H4 (cell line): ENCODE data around the gene CTNNA2. TPM values are rescaled to one million over a fixed set of nuclear protein-coding genes. Genes with fewer than 3 reads are reported as not detected.

ENCODE experiments used
- DNase-seq: peaks from one replicate; pipeline ENCODE4 v3.0.0-alpha.2; 2015; ENCODE audit warnings: low spot score
- total RNA-seq: library from RNA; depleted of rRNA; stranded (reverse); fragments of >200 nt; shearing (Covaris generic); gene quantifications from 2 replicates; pipeline ENCODE4 v1.2.3, GENCODE V29; 2014

The CTNNA2 gene
- total RNA-seq, 1 experiment from 2014 or later, result 0.39 TPM

GRCh38 chr2:80547344-80547743 lies 1034.5 kb downstream of the CTNNA2 start:
- DNase-seq, result no peak

GRCh38 chr2:80548469-80548868 lies 1035.6 kb downstream of the CTNNA2 start:
- DNase-seq, result no peak

GRCh38 chr2:80549901-80550300 lies 1037.0 kb downstream of the CTNNA2 start:
- DNase-seq, result no peak

GRCh38 chr2:80560326-80560725 lies 1047.5 kb downstream of the CTNNA2 start:
- no peak for DNase-seq

- no peak for DNase-seq
Observed at GRCh38 chr2:80568011-80568410, 1055.2 kb downstream of the CTNNA2 start.

- no peak for DNase-seq
Observed at GRCh38 chr2:80573167-80573566, 1060.3 kb downstream of the CTNNA2 start.

- DNase-seq, result no peak
Observed at GRCh38 chr2:80573950-80574349, 1061.1 kb downstream of the CTNNA2 start.

GRCh38 chr2:80579756-80580155 lies 1066.9 kb downstream of the CTNNA2 start:
- DNase-seq, result no peak

GRCh38 chr2:80591233-80591632 lies 1078.4 kb downstream of the CTNNA2 start:
- no peak for DNase-seq

GRCh38 chr2:80592106-80592505 lies 1079.3 kb downstream of the CTNNA2 start:
- DNase-seq, result no peak

- DNase-seq, result no peak
Observed at GRCh38 chr2:80610108-80610507, 1097.3 kb downstream of the CTNNA2 start.

- DNase-seq, result peak; percentile 2
Observed at GRCh38 chr2:80621656-80622055, 1108.8 kb downstream of the CTNNA2 start.

GRCh38 chr2:80624062-80624461 lies 1111.2 kb downstream of the CTNNA2 start:
- no peak for DNase-seq

GRCh38 chr2:80634590-80634989 lies 1121.7 kb downstream of the CTNNA2 start:
- DNase-seq, result no peak

- DNase-seq, result no peak
Observed at GRCh38 chr2:80638783-80639182, 1125.9 kb downstream of the CTNNA2 start.

- DNase-seq, result no peak
Observed at GRCh38 chr2:80642465-80642864, 1129.6 kb downstream of the CTNNA2 start.

GRCh38 chr2:80643598-80643997 lies 1130.7 kb downstream of the CTNNA2 start:
- no peak for DNase-seq

- no peak for DNase-seq
Observed at GRCh38 chr2:80651435-80651834, 1138.6 kb downstream of the CTNNA2 start.

GRCh38 chr2:80655265-80655664 lies 1142.4 kb downstream of the CTNNA2 start:
- no peak for DNase-seq

GRCh38 chr2:80670763-80671162 lies 1157.9 kb downstream of the CTNNA2 start:
- no peak for DNase-seq

GRCh38 chr2:80687524-80687923 lies 1174.7 kb downstream of the CTNNA2 start:
- DNase-seq, result no peak

GRCh38 chr2:80689106-80689505 lies 1176.3 kb downstream of the CTNNA2 start:
- no peak for DNase-seq
